Femur (tissue), 1 donor: ENCODE data around the gene HPSE.

Experiments
- DNase-seq: peaks from one replicate; pipeline ENCODE4 v3.0.0-alpha.2; 2017

The HPSE gene

GRCh38 chr4:83334425-83335241 is at the start of gene HPSE:
HPSE (minus strand) TSS chr4:83334848; CDS start chr4:83334782, 66 bp downstream.
- peak; percentile 75 for DNase-seq

GRCh38 chr4:83382850-83383249 is 48.2 kb upstream of the HPSE start:
- DNase-seq, result no peak

- DNase-seq, result no peak
Measured at GRCh38 chr4:83381173-83381572, 46.5 kb upstream of the HPSE start.

GRCh38 chr4:83378419-83378818 is 43.8 kb upstream of the HPSE start:
- DNase-seq, result no peak

GRCh38 chr4:83372931-83373330 is 38.3 kb upstream of the HPSE start:
- no peak for DNase-seq

GRCh38 chr4:83371936-83372335 is 37.3 kb upstream of the HPSE start:
- no peak for DNase-seq

GRCh38 chr4:83371235-83371634 is 36.6 kb upstream of the HPSE start:
- DNase-seq, result no peak

- no peak for DNase-seq
Measured at GRCh38 chr4:83370640-83370906, 35.9 kb upstream of the HPSE start.

GRCh38 chr4:83369831-83370639 is 35.4 kb upstream of the HPSE start:
- no peak for DNase-seq

- DNase-seq, result no peak
Measured at GRCh38 chr4:83364312-83364711, 29.7 kb upstream of the HPSE start.

GRCh38 chr4:83362492-83363329 is 28.1 kb upstream of the HPSE start:
- DNase-seq, result no peak

- DNase-seq, result no peak
Measured at GRCh38 chr4:83361416-83362103, 26.9 kb upstream of the HPSE start.

GRCh38 chr4:83360018-83360417 is 25.4 kb upstream of the HPSE start:
- no peak for DNase-seq

GRCh38 chr4:83358410-83358809 is 23.8 kb upstream of the HPSE start:
- no peak for DNase-seq

GRCh38 chr4:83356899-83357661 is 22.4 kb upstream of the HPSE start:
- DNase-seq, result no peak

GRCh38 chr4:83353516-83353915 is 18.9 kb upstream of the HPSE start:
- DNase-seq, result no peak

GRCh38 chr4:83348074-83348473 is 13.4 kb upstream of the HPSE start:
- no peak for DNase-seq

- no peak for DNase-seq
Measured at GRCh38 chr4:83342476-83342875, 7.8 kb upstream of the HPSE start.

- DNase-seq, result no peak
Measured at GRCh38 chr4:83340692-83341343, 6.2 kb upstream of the HPSE start.

- no peak for DNase-seq
Measured at GRCh38 chr4:83339573-83339972, 4.9 kb upstream of the HPSE start.

- DNase-seq, result no peak
Measured at GRCh38 chr4:83335701-83336100, 1.1 kb upstream of the HPSE start.

GRCh38 chr4:83331956-83332355 is 2.7 kb downstream of the HPSE start:
- DNase-seq, result no peak
